WTC11 (cell line): Measurements from ENCODE around the gene AMN. TPM values are rescaled to one million over a fixed set of nuclear protein-coding genes. Genes with fewer than 3 reads are reported as not detected.

Experiments
- ATAC-seq: fragments of 200-7000 bp; cut with Tn5 transposase; 2 replicates; pipeline ENCODE4 v1.10.0; 2021; ENCODE audit warnings: mild to moderate bottlenecking, moderate library complexity
- CTCF ChIA-PET: fragments of 300-600 bp; sonication (Branson Sonifier 250); formaldehyde crosslinking; loops from one replicate; lab custom pipeline; 2021; ENCODE audit warnings: antibody characterized with exemption; lab: Charles Lee
- POLR2A ChIA-PET: fragments of 350-600 bp; sonication (Branson Sonifier 250); formaldehyde crosslinking; loops from one replicate; lab custom pipeline; 2021; ENCODE audit warnings: antibody characterized with exemption; lab: Charles Lee
- DNase-seq: peaks from one replicate; pipeline ENCODE4 v3.0.0; 2021; ENCODE audit warnings: low spot score
- H3K27ac Mint-ChIP-seq: 2 replicates; pipeline ENCODE4 v1.8.0; 2021; ENCODE audit warnings: mixed read lengths
- H3K27me3 Mint-ChIP-seq: 2 replicates; pipeline ENCODE4 v1.8.0; 2021; ENCODE audit warnings: low read depth, mild to moderate bottlenecking, moderate library complexity, mixed read lengths
- H3K36me3 Mint-ChIP-seq: 2 replicates; pipeline ENCODE4 v1.8.0; 2021; ENCODE audit warnings: mixed read lengths
- H3K4me1 Mint-ChIP-seq: 2 replicates; pipeline ENCODE4 v1.8.0; 2022; ENCODE audit warnings: mixed read lengths
- H3K4me3 Mint-ChIP-seq: 2 replicates; pipeline ENCODE4 v1.8.0; 2021; ENCODE audit warnings: mild to moderate bottlenecking, moderate library complexity, mixed read lengths
- H3K9me3 Mint-ChIP-seq: 2 replicates; pipeline ENCODE4 v1.8.0; 2021; ENCODE audit warnings: mixed read lengths
- ARID4B ChIP-seq: sonication (generic); formaldehyde crosslinking; IDR thresholded peaks from 2 replicates; pipeline ENCODE4 v1.8.0; 2023; ENCODE audit warnings: missing genetic modification reagents, mild to moderate bottlenecking, borderline replicate concordance
- EMX1 ChIP-seq: fragments of 250-450 bp; sonication (Bioruptor Pico); IDR thresholded peaks from 2 replicates; pipeline ENCODE4 v1.8.0; 2021; ENCODE audit warnings: mild to moderate bottlenecking
- ESRRA ChIP-seq: sonication (generic); formaldehyde crosslinking; IDR thresholded peaks from 2 replicates; pipeline ENCODE4 v1.8.1; 2022; ENCODE audit warnings: mild to moderate bottlenecking, missing genetic modification reagents, borderline replicate concordance
- FOXJ3 ChIP-seq: sonication (generic); formaldehyde crosslinking; IDR thresholded peaks from 2 replicates; pipeline ENCODE4 v1.9.0; 2021; ENCODE audit warnings: missing genetic modification reagents, mild to moderate bottlenecking, borderline replicate concordance
- JAZF1 ChIP-seq: fragments of 250-450 bp; sonication (Bioruptor Pico); IDR thresholded peaks from 2 replicates; pipeline ENCODE4 v1.9.0; 2021; ENCODE audit warnings: moderate library complexity, mild to moderate bottlenecking, inconsistent platforms
- MYBL2 ChIP-seq: sonication (generic); formaldehyde crosslinking; IDR thresholded peaks from 2 replicates; pipeline ENCODE4 v1.8.1; 2023; ENCODE audit warnings: mild to moderate bottlenecking, moderate library complexity, missing genetic modification reagents
- PRDM15 ChIP-seq: sonication (generic); formaldehyde crosslinking; IDR thresholded peaks from 2 replicates; pipeline ENCODE4 v1.8.0; 2022; ENCODE audit warnings: missing genetic modification reagents
- PRRX2 ChIP-seq: fragments of 250-450 bp; sonication (Bioruptor Pico); IDR thresholded peaks from 2 replicates; pipeline ENCODE4 v1.8.0; 2021; ENCODE audit warnings: mild to moderate bottlenecking
- SMAD4 ChIP-seq: sonication (generic); formaldehyde crosslinking; IDR thresholded peaks from 2 replicates; pipeline ENCODE4 v1.8.0; 2022; ENCODE audit warnings: mild to moderate bottlenecking, missing genetic modification reagents
- STAT6 ChIP-seq: sonication (generic); formaldehyde crosslinking; conservative IDR thresholded peaks from 2 replicates; pipeline ENCODE4 v1.8.1; 2023; ENCODE audit warnings: mild to moderate bottlenecking, low read depth, missing genetic modification reagents, moderate library complexity
- TEAD4 ChIP-seq: sonication (generic); formaldehyde crosslinking; IDR thresholded peaks from 2 replicates; pipeline ENCODE4 v1.8.0; 2022; ENCODE audit warnings: mild to moderate bottlenecking, missing genetic modification reagents
- ZBTB21 ChIP-seq: sonication (generic); formaldehyde crosslinking; IDR thresholded peaks from 2 replicates; pipeline ENCODE4 v1.8.1; 2023; ENCODE audit warnings: mild to moderate bottlenecking, missing genetic modification reagents, borderline replicate concordance
- ZBTB43 ChIP-seq: sonication (generic); formaldehyde crosslinking; IDR thresholded peaks from 2 replicates; pipeline ENCODE4 v1.8.1; 2023; ENCODE audit warnings: mild to moderate bottlenecking, missing genetic modification reagents
- ZMAT4 ChIP-seq: fragments of 250-450 bp; sonication (Bioruptor Pico); IDR thresholded peaks from 2 replicates; pipeline ENCODE4 v1.9.0; 2021; ENCODE audit warnings: mild to moderate bottlenecking
- ZNF121 ChIP-seq: sonication (generic); formaldehyde crosslinking; IDR thresholded peaks from 2 replicates; pipeline ENCODE4 v1.8.0; 2023; ENCODE audit warnings: missing genetic modification reagents
- ZNF138 ChIP-seq: sonication (generic); formaldehyde crosslinking; conservative IDR thresholded peaks from 2 replicates; pipeline ENCODE4 v1.8.1; 2022; ENCODE audit warnings: mild to moderate bottlenecking, moderate library complexity, missing genetic modification reagents
- ZNF396 ChIP-seq: fragments of 250-450 bp; sonication (Bioruptor Pico); IDR thresholded peaks from 2 replicates; pipeline ENCODE4 v1.8.0; 2021; ENCODE audit warnings: mild to moderate bottlenecking, moderate library complexity, borderline replicate concordance
- total RNA-seq: library from RNA; stranded (reverse); gene quantifications from 3 replicates; pipeline ENCODE4 v1.2.3, GENCODE V29; 2021

Gene AMN
- total RNA-seq, 1 experiment from 2014 or later, result 2.8 TPM

- TF ChIP-seq PRRX2 (CRISPR knock-in tag), result no peak
- no peak for TF ChIP-seq MYBL2
- no peak for TF ChIP-seq STAT6 (CRISPR knock-in tag)
- no peak for TF ChIP-seq ZNF396 (CRISPR knock-in tag)
- no peak for TF ChIP-seq ZBTB21
- no peak for TF ChIP-seq JAZF1
- TF ChIP-seq ZMAT4, result no peak
- no peak for TF ChIP-seq SMAD4 (CRISPR knock-in tag)
- no peak for TF ChIP-seq ZNF138 (CRISPR knock-in tag)
These were observed 39.3 kb upstream of the AMN start (continued) for GRCh38 chr14:102883089-102883541.

GRCh38 chr14:102883554-102883953 is 38.9 kb upstream of the AMN start:
- Mint-ChIP-seq H3K27ac (no peak overlapping the region), H3K27me3 (no peaks in the 10 kb centered on the region), H3K4me1 (no peaks in the 10 kb centered on the region), H3K4me3 (no peak overlapping the region), H3K36me3 (no peaks in the 10 kb centered on the region), H3K9me3 (no peaks in the 10 kb centered on the region)
- no peak for ATAC-seq
- POLR2A ChIA-PET, result no interaction called here
- DNase-seq, result no peak
- CTCF ChIA-PET, result no interaction called here
- TF ChIP-seq FOXJ3 (CRISPR knock-in tag) (no peak), ZNF121 (CRISPR knock-in tag) (no peak), ZBTB43 (CRISPR knock-in tag) (no peak), JAZF1 (no peak), ARID4B (CRISPR knock-in tag) (no peak), PRDM15 (CRISPR knock-in tag) (no peak), ESRRA (CRISPR knock-in tag) (no peak), EMX1 (CRISPR knock-in tag) (no peak), TEAD4 (CRISPR knock-in tag) (no peak)
